Measurements from ENCODE around the gene C1orf198. TPM values are rescaled to one million over a fixed set of nuclear protein-coding genes. Genes with fewer than 3 reads are reported as not detected.
A peak's percentile ranks its signal among the peaks of the same experiment; 100 is the strongest.
"Not testable (repeated sequence)": the region's sequence is repeated elsewhere in the genome, so short reads cannot be mapped to it uniquely, and the experiment has no call there.

The C1orf198 gene
- total and polyA plus RNA-seq, 11 donors, result 23.1 to 145 (median 63.8) TPM

GRCh38 chr1:230848235-230848634 is 20.1 kb downstream of the C1orf198 start:
- Histone ChIP-seq H3K4me1 (peaks cover 7 to 66% (median 44%) of the 10 kb centered on the region in 12 donors), H3K27ac (peak overlapping the region in 9 of 12 donors; percentile 1 to 92 (median 79))
- ATAC-seq, result no peak

DNA sequence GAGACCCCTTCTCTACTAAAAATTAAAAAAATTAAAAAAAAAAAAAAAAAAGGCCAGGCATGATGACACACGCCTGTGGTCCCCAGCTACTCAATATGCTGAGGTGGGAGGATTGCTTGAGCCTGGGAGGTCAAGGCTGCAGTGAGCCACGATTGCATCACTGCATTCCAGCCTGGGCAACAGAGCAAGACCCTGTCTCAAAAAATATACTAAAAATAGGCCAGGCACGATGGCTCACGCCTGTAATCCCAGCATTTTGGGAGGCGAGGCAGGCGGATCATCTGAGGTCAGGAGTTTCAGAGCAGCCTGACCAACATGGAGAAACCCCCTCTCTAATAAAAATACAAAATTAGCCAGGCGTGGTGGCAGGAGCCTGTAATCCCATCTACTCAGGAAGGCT is 23.1 kb downstream of the C1orf198 start:
- H3K9me3 ChIP-seq; ATAC-seq; H3K27ac ChIP-seq; H3K27me3 ChIP-seq; DNase-seq; H3K4me3 ChIP-seq; intact Hi-C loops (cut with DNase I): not testable (repeated sequence)
- H3K36me3 ChIP-seq, result peaks cover 0 to 41% (median 25%) of the 10 kb centered on the region in 9 donors
- H3K4me1 ChIP-seq, result peaks cover 10 to 62% (median 35%) of the 10 kb centered on the region in 12 donors
- 64 to 76% (median 72%) methylated on average over 7 of the region's 7 CpGs for WGBS, 4 donors

More at GRCh38 chr1:230848235-230848634, 20.1 kb downstream of the C1orf198 start:
- 80 to 89% (median 85%) methylated on average over 3 of the region's 3 CpGs for WGBS, 4 donors
- H3K27me3 ChIP-seq, result no peaks in the 10 kb centered on the region
- H3K4me3 ChIP-seq, result no peak overlapping the region
- peaks cover 0 to 9% (median 0%) of the 10 kb centered on the region in 12 donors for H3K9me3 ChIP-seq
- peaks cover 0 to 27% (median 12%) of the 10 kb centered on the region in 9 donors for H3K36me3 ChIP-seq
- DNase-seq, result no peak
- TF ChIP-seq, protein P1, sequence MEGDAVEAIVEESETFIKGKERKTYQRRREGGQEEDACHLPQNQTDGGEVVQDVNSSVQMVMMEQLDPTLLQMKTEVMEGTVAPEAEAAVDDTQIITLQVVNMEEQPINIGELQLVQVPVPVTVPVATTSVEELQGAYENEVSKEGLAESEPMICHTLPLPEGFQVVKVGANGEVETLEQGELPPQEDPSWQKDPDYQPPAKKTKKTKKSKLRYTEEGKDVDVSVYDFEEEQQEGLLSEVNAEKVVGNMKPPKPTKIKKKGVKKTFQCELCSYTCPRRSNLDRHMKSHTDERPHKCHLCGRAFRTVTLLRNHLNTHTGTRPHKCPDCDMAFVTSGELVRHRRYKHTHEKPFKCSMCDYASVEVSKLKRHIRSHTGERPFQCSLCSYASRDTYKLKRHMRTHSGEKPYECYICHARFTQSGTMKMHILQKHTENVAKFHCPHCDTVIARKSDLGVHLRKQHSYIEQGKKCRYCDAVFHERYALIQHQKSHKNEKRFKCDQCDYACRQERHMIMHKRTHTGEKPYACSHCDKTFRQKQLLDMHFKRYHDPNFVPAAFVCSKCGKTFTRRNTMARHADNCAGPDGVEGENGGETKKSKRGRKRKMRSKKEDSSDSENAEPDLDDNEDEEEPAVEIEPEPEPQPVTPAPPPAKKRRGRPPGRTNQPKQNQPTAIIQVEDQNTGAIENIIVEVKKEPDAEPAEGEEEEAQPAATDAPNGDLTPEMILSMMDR (IDR thresholded peaks at IDR 0.05), result no peak
- TF ChIP-seq POLR2A (IDR thresholded peaks at IDR 0.05), result no peak
- intact Hi-C loops (cut with DNase I), result loop anchor here in 1 of 10 donors (2.0 kb wide), 1 partner anchor 21 kb away; no protein-coding TSS in a partner anchor

DNA sequence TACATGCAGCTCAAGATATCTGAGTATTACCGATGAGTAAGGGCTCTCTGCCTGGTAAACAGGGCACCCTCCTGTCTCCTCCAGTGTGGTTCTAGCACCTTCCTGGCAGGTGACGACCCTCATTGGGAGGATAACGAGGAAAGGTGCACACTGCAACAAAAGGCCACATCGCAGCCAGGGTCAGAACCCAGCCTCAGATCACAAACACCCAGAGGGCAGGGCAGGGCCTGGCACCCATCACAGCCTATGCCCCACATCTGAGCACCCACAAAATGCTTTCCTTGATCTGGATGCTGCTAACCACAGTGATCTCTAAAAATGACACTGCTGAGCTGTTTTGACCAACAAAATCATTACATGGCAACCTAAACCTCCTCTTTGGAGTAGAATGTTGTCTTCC is 23.8 kb downstream of the C1orf198 start:
- TF ChIP-seq, protein P1 (IDR thresholded peaks at IDR 0.05), result no peak
- no peak for TF ChIP-seq POLR2A (IDR thresholded peaks at IDR 0.05)
- ATAC-seq (no peak), DNase-seq (no peak)
- no peaks in the 10 kb centered on the region for H3K9me3 ChIP-seq
- H3K4me3 ChIP-seq, result no peak overlapping the region
- intact Hi-C loops (cut with DNase I), result no loop called here
- WGBS, 4 donors, result 95 to 97% (median 96%) methylated on average over 3 to 4 of the region's 4 CpGs
- H3K36me3 ChIP-seq, result peaks cover 0 to 47% (median 25%) of the 10 kb centered on the region in 9 donors
- no peak overlapping the region for H3K27ac ChIP-seq
- peaks cover 10 to 56% (median 29%) of the 10 kb centered on the region in 12 donors for H3K4me1 ChIP-seq
- H3K27me3 ChIP-seq, result no peaks in the 10 kb centered on the region

- peak in 2 of 4 donors; percentile 2 to 5 for ATAC-seq
- DNase-seq, result no peak
- H3K9me3 ChIP-seq, result no peaks in the 10 kb centered on the region
- H3K36me3 ChIP-seq, result peaks cover 0 to 56% (median 31%) of the 10 kb centered on the region in 9 donors
- no peak overlapping the region for H3K4me3 ChIP-seq
- no peak for TF ChIP-seq POLR2A (IDR thresholded peaks at IDR 0.05)
- TF ChIP-seq, protein P1 (IDR thresholded peaks at IDR 0.05), result no peak
- intact Hi-C loops (cut with DNase I), result no loop called here
- H3K4me1 ChIP-seq, result peaks cover 5 to 47% (median 22%) of the 10 kb centered on the region in 12 donors
- no peaks in the 10 kb centered on the region for H3K27me3 ChIP-seq
- WGBS, 4 donors, result 91 to 92% (median 91%) methylated on average over 28 of the region's 28 CpGs
- peak overlapping the region in 8 of 12 donors; percentile 38 to 73 (median 56) for H3K27ac ChIP-seq
Observed at GRCh38 chr1:230843503-230844309, 24.6 kb downstream of the C1orf198 start.

All from heart left ventricle (tissue), 16 donors.